NCI-H1092 treated with DMSO at 0.1 percent for 48 hours (cell line): ENCODE data around the gene TRAPPC6A.

Source experiments
- DNase-seq: peaks from one replicate; lab custom pipeline; 2025; lab: John Stamatoyannopoulos, UW

Gene TRAPPC6A

GRCh38 chr19:45163751-45164460 is 14.1 kb downstream of the TRAPPC6A start:
- DNase-seq: no peak

- no peak for DNase-seq
Measured at GRCh38 chr19:45163156-45163555, 14.9 kb downstream of the TRAPPC6A start.

- peak; percentile 55 for DNase-seq
Measured at GRCh38 chr19:45162608-45163143, 15.4 kb downstream of the TRAPPC6A start.

- no peak for DNase-seq
Measured at GRCh38 chr19:45161738-45162607, 16.1 kb downstream of the TRAPPC6A start.

GRCh38 chr19:45160870-45161737 is 16.9 kb downstream of the TRAPPC6A start, which contains the start of gene NKPD1:
TSS of gene NKPD1 (minus strand) at chr19:45160982. CDS start at chr19:45160150, 832 bp downstream.
- DNase-seq: no peak

GRCh38 chr19:45159971-45160324 is 18.1 kb downstream of the TRAPPC6A start:
- no peak for DNase-seq

DNA sequence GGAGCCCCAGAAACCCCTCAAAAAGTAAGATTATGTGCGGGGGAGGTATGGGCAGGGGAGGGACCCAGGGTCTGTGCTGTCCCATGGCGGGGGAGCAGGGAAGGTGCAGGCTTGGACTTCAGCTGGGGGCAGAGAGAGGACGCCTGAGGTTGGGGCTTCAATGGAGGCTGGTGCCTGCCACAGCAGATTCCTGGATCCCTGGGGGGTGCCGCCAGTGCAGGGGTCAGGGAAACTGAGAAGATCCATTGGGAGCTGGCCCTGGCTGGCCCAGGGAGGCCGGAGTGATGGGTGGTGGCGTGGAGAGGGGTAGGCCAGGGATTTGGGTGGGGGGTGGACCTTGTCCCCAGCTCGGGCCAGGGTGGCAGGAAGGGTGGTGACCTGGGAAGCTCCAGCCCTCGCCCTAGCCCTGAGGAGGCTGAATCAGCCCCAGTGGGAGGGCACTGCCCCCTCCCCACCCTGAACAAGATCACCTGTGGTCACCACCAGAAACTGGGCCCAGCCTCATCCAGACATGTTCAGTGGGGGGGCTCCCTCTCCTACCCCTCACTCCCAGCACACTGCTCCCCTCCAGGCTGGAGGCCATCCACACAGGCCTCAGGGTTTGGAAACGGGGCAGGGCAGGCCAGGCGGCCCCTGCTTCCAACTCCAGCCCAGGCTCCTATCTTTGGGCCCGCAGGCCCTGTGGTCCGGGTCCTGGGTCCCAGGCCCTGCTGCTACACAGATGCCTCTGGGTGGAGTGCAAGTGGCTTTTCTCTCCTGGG is 18.6 kb downstream of the TRAPPC6A start:
- DNase-seq: no peak

- DNase-seq: no peak
Measured at GRCh38 chr19:45158503-45159209, 19.4 kb downstream of the TRAPPC6A start.

DNA sequence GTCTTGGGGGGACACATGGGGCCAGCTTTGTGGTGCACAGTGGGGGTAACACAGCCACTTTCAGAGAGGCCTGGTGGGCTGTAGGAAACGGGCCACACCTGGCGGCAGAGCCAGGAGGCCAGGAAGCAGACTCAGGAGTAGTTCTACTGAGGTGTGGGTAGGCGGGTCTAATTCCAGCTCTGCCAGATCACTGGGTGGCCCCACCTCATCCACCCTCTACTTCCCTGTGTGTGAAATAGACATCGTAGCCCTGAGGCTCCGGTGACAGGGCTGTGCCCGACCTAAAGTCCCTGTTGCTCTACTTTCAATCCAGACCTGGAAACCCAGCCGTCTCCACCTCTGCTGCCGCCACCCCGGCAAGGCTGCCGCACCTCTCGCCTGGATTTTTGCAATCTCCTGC is 21.3 kb downstream of the TRAPPC6A start:
- no peak for DNase-seq

GRCh38 chr19:45156011-45156630 is 21.9 kb downstream of the TRAPPC6A start:
- DNase-seq: no peak

- no peak for DNase-seq
Measured at GRCh38 chr19:45154064-45154827, 23.8 kb downstream of the TRAPPC6A start.

GRCh38 chr19:45153339-45154063 is 24.5 kb downstream of the TRAPPC6A start:
- DNase-seq: no peak

DNA sequence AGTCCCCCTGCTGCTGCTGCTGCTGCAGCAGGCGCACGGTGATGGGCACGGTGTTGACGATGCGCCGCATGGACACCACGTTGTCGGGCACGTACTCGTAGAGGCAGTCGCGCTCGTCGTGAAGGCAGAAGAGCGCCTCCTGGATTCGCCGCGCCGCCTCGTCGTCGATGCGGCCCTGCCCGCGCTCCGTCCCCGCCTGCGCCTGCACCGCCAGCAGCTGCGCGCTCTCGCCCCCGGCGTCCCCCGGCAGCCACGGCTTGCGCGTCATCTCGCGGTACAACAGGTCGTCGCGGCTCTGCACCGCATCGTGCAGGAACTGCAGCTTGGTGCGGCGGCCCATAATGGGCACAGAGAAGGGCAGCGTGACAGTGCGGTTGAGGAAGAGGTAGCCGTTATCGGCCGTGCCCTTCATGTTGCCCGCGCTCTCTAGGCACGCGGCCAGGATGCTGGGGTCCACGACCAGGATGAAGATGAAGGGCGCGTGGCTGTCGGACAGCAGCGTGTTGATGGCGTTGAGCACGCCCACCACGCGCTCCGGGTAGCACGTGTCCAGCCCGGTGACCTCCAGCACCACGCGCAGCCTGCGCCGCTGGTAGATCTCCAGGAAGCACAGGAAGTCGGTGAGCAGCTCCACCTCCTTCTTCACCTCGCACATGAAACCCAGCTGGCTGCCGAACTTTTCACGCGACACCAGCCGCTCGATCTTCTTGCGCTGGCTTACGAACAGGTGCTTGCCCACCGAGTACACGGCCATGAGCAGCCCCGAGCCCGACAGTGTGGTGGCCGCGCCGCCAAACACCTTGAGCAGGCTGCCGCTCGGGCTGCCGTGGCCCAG is 25.3 kb downstream of the TRAPPC6A start:
- no peak for DNase-seq

GRCh38 chr19:45151821-45152503 is 26.1 kb downstream of the TRAPPC6A start:
- no peak for DNase-seq

DNA sequence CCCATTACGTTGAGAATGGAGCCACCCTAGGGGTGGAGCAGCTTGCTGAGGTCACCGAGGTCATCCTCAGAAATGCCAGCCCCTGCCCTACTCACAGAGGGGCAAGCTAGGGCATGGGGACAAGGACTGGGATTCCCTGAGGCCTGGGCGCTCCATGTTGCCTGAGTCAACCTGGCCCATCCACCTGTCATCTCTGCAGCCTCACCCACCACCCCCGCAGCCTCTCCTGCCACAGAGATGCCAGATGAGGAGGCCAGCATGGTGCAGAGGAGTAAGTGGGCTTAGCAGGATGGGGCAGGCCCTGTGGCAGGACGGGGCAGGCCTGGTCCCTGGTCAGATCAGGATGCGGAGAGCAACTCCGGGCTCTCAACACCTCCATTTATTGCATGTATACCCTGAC is 26.7 kb downstream of the TRAPPC6A start:
- no peak for DNase-seq

GRCh38 chr19:45150751-45151281 is 27.2 kb downstream of the TRAPPC6A start:
- no peak for DNase-seq

DNA sequence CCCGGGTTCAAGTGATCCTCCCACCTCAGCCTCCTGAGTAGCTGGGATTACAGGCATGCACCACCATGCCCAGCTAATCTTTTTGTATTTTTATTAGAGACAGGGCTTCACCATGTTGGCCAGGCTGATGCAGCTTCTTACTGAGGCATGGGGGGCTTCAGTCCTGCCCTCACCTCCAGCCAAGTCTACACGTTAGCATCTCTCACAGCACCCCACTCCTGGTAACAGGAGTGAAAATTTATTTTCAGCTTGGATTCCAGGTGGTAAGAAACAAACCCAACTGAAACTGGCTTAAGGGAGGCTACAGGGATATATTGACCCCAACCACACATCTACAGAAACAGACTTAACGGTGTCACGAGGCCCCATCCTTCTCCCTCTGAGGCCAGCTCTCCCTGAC is 27.9 kb downstream of the TRAPPC6A start:
- DNase-seq: no peak
